K562 (cell line): ENCODE data around the gene NRP1. TPM values are rescaled to one million over a fixed set of nuclear protein-coding genes. Genes with fewer than 3 reads are reported as not detected.

Experiments
- ATAC-seq: fragments of 200-7000 bp; cut with Tn5 transposase; 3 replicates; pipeline ENCODE4 v1.9.1; 2020; ENCODE audit warnings: moderate library complexity
- BruUV-seq: library from RNA; stranded (reverse); fragments of 400-500 nt; replicated peaks from 2 replicates; lab custom pipeline; 2021; lab: Mats Ljungman, UMichigan
- CTCF ChIA-PET: fragments of 300-600 bp; formaldehyde crosslinking; extraction: SDS; loops from one replicate; lab custom pipeline; 2021; ENCODE audit warnings: low intra/inter-chr PET ratio; lab: Yijun Ruan, JAX
- POLR2A ChIA-PET: fragments of 300-600, 350-650 bp; sonication (Branson Sonifier 250); formaldehyde crosslinking; extraction: SDS; loops from one replicate; lab custom pipeline; 2021; ENCODE audit warnings: antibody characterized with exemption, inconsistent platforms; lab: Yijun Ruan, JAX
- DNase-seq, 4 experiments: peaks; one replicate each; pipeline versions ENCODE4 v3.0.0 to v3.0.0-alpha.2; 2011 to 2018; ENCODE audit warnings: low spot score in 3 of 4, mixed read lengths in 3 of 4; ENCODE audit errors: extremely low read depth in 1 of 4
- FAIRE-seq: peaks from 2 replicates; lab custom pipeline; 2011; peaks lifted over from hg19 to GRCh38; lab: Jason Lieb, UNC
- H2AFZ ChIP-seq: 2 replicates; pipeline ENCODE4 v1.6.0; 2011; ENCODE audit warnings: low read depth, low read length, control low read depth, inconsistent platforms
- H3K27ac ChIP-seq: fragments of 200-600 bp; 3 replicates; pipeline ENCODE4 v1.8.0; 2011; ENCODE audit warnings: low read depth, mild to moderate bottlenecking, control low read depth, inconsistent platforms, low read length, moderate library complexity, mixed read lengths; ENCODE audit errors: extremely low read depth
- H3K27me3 ChIP-seq, 2 experiments: fragments of 300-600 bp in 1 of 2; 2 replicates in 1 of 2; 3 replicates in 1 of 2; pipeline versions ENCODE4 v1.6.0 to v1.8.0; 2011; ENCODE audit warnings: inconsistent platforms in 2 of 2, low read length in 2 of 2, mild to moderate bottlenecking in 1 of 2, mixed read lengths in 1 of 2, moderate library complexity in 1 of 2; ENCODE audit not compliant: control insufficient read depth in 2 of 2, insufficient read depth in 2 of 2
- H3K36me3 ChIP-seq: fragments of 300-600 bp; 3 replicates; pipeline ENCODE4 v1.8.0; 2011; ENCODE audit warnings: mild to moderate bottlenecking, low read length, inconsistent platforms; ENCODE audit not compliant: control insufficient read depth, insufficient read depth
- H3K4me1 ChIP-seq, 2 experiments: fragments of 200-600 bp in 1 of 2; replicated peaks in 1 of 2; 2 replicates in 1 of 2; 3 replicates in 1 of 2; pipeline versions ENCODE4 v1.5.1 to v1.8.0; 2011; ENCODE audit warnings: inconsistent platforms in 2 of 2, low read length in 2 of 2, mild to moderate bottlenecking in 1 of 2, mixed read lengths in 1 of 2, moderate library complexity in 1 of 2; ENCODE audit not compliant: control insufficient read depth in 2 of 2, insufficient read depth in 2 of 2
- H3K4me2 ChIP-seq: 2 replicates; pipeline ENCODE4 v1.6.1; 2011; ENCODE audit warnings: low read length, control low read depth, inconsistent platforms, mixed read lengths; ENCODE audit not compliant: insufficient read depth
- H3K4me3 ChIP-seq: fragments of 200-600 bp; sonication (generic), shearing (Covaris generic); 2 replicates; pipeline ENCODE4 v1.5.1; 2016; ENCODE audit warnings: control low read depth, inconsistent platforms
- H3K79me2 ChIP-seq: fragments of 200-600 bp; 3 replicates; pipeline ENCODE4 v1.8.0; 2011; ENCODE audit warnings: low read length, inconsistent platforms; ENCODE audit not compliant: control insufficient read depth, insufficient read depth
- H3K9ac ChIP-seq, 2 experiments: 2 replicates each; pipeline versions ENCODE4 v1.6.0 to v1.6.1; 2011; ENCODE audit warnings: low read depth in 2 of 2, low read length in 2 of 2, control low read depth in 1 of 2, inconsistent platforms in 1 of 2, mild to moderate bottlenecking in 1 of 2, mixed read lengths in 1 of 2; ENCODE audit not compliant: insufficient read depth in 1 of 2
- H3K9me1 ChIP-seq: one replicate; pipeline ENCODE4 v1.6.0; 2011; ENCODE audit warnings: inconsistent platforms, mild to moderate bottlenecking, low read length, moderate library complexity; ENCODE audit not compliant: control insufficient read depth, insufficient read depth
- H3K9me3 ChIP-seq: replicated peaks from 2 replicates; pipeline ENCODE4 v1.5.1; 2011; ENCODE audit warnings: low read depth, low read length, inconsistent platforms; ENCODE audit not compliant: control insufficient read depth, insufficient read depth
- H4K20me1 ChIP-seq: replicated peaks from 2 replicates; pipeline ENCODE4 v1.6.1; 2011; ENCODE audit warnings: low read length, inconsistent platforms, mixed read lengths; ENCODE audit not compliant: control insufficient read depth, insufficient read depth
- COPS2 ChIP-seq: fragments of 450-650 bp; conservative IDR thresholded peaks from 2 replicates; pipeline ENCODE4 v1.6.1; 2016; ENCODE audit warnings: mild to moderate bottlenecking, moderate library complexity
- ELF2 ChIP-seq: fragments of 250-450 bp; sonication (Bioruptor Pico); IDR thresholded peaks from 2 replicates; pipeline ENCODE4 v1.5.0; 2021; ENCODE audit warnings: mild to moderate bottlenecking
- HMG20B ChIP-seq: fragments of 250-450 bp; sonication (Bioruptor Pico); IDR thresholded peaks from 2 replicates; pipeline ENCODE4 v1.5.0; 2021; ENCODE audit warnings: mild to moderate bottlenecking
- MCM3 ChIP-seq: fragments of 450-650 bp; IDR thresholded peaks from 2 replicates; pipeline ENCODE4 v1.6.1; 2016
- MYC ChIP-seq, 2 experiments: fragments of 250-450 bp in 1 of 2; sonication (Bioruptor Pico) in 1 of 2; IDR thresholded peaks; 2 replicates each; pipeline versions ENCODE4 v1.5.1 to v1.6.1; 2012 to 2021; ENCODE audit warnings: low read depth in 2 of 2, borderline replicate concordance in 1 of 2, improper control_type of control experiment in 1 of 2, low read length in 1 of 2, mild to moderate bottlenecking in 1 of 2, moderate library complexity in 1 of 2
- NEUROD1 ChIP-seq: fragments of 150-350 bp; IDR thresholded peaks from 2 replicates; pipeline ENCODE4 v1.6.1; 2014; ENCODE audit warnings: borderline replicate concordance, low read length, low read depth; ENCODE audit not compliant: partially characterized antibody
- POLR2A ChIP-seq: fragments of 450-650 bp; conservative IDR thresholded peaks from 2 replicates; pipeline ENCODE4 v1.6.1; 2016
- SMARCA4 ChIP-seq: fragments of 450-650 bp; IDR thresholded peaks from 2 replicates; pipeline ENCODE4 v1.6.1; 2016
- SREBF1 ChIP-seq: fragments of 150-350 bp; IDR thresholded peaks from 2 replicates; pipeline ENCODE4 v1.6.1; 2014; ENCODE audit warnings: antibody characterized with exemption, low read depth, low read length, borderline replicate concordance
- TAF1 ChIP-seq: IDR thresholded peaks from 2 replicates; pipeline ENCODE4 v1.6.1; 2011; ENCODE audit warnings: mild to moderate bottlenecking, low read length, moderate library complexity; ENCODE audit not compliant: insufficient read depth, control insufficient read depth, severe bottlenecking; ENCODE audit errors: extremely low read depth
- TFAM ChIP-seq: fragments of 250-450 bp; sonication (Bioruptor Pico); conservative IDR thresholded peaks from 2 replicates; pipeline ENCODE4 v1.5.0; 2021; ENCODE audit warnings: mild to moderate bottlenecking, moderate library complexity
- ZBTB7A ChIP-seq: IDR thresholded peaks from 2 replicates; pipeline ENCODE4 v1.6.1; 2011; ENCODE audit warnings: low read depth, mild to moderate bottlenecking, low read length, moderate library complexity, borderline replicate concordance; ENCODE audit not compliant: control insufficient read depth
- ZNF79 ChIP-seq: fragments of 250-450 bp; sonication (Bioruptor Pico); IDR thresholded peaks from 2 replicates; pipeline ENCODE4 v1.4.0; 2020; ENCODE audit warnings: low read depth, mild to moderate bottlenecking, moderate library complexity
- ZSCAN32 ChIP-seq: fragments of 450-650 bp; formaldehyde crosslinking; IDR thresholded peaks from 2 replicates; pipeline ENCODE4 v1.4.0; 2020; ENCODE audit warnings: mild to moderate bottlenecking, moderate library complexity
- WGBS: fragments of 100-300 bp; shearing (Covaris generic); methylation state at CpG from one replicate; pipeline ENCODE4 v1.1.6; 2016; ENCODE audit warnings: low coverage, mixed read lengths; ENCODE audit not compliant: insufficient coverage; ENCODE audit errors: missing lambda C conversion rate; 5-methylcytosine and 5-hydroxymethylcytosine counted together
- in situ Hi-C: fragments of 300-500 bp; cut with MboI; formaldehyde crosslinking; loops from 4 replicates; pipeline ENCODE4 v1.15.0; 2018; ENCODE audit warnings: inconsistent platforms, mixed read lengths
- intact Hi-C: fragments of 100-400 bp; cut with micrococcal nuclease; formaldehyde crosslinking; loops from 2 replicates; pipeline ENCODE4 v1.14.2; 2022
- polyA plus RNA-seq, 8 experiments: library from polyadenylated mRNA; depleted of rRNA in 4 of 8; stranded (reverse) in 5 of 8; unstranded in 3 of 8; fragments of >200 nt; fragmentation: Nextera tagmentation in 2 of 8; fragmentation: Illumina TruSeq in 1 of 8; extraction: Ambion mirVana in 2 of 8; extraction: Trizol in 1 of 8; gene quantifications; 2 replicates each; pipeline versions ENCODE4 v1.2.1 to v1.2.3, GENCODE V29; 2011 to 2014; ENCODE audit warnings: inconsistent platforms in 1 of 8, missing spikeins in 1 of 8
- total RNA-seq, 7 experiments: library from RNA; depleted of rRNA in 6 of 7; stranded (reverse); fragments of >200 nt in 6 of 7; fragmentation: Illumina TruSeq in 2 of 7; extraction: Trizol in 2 of 7; gene quantifications; 2 replicates each; pipeline versions ENCODE4 v1.2.1 to v1.2.3, GENCODE V29; 2011 to 2021; ENCODE audit warnings: low replicate concordance in 1 of 7
- TF ChIP-seq, protein P1 (sequence below): fragments of 250-450 bp; sonication (Bioruptor Pico); IDR thresholded peaks from 2 replicates; pipeline ENCODE4 v1.8.0; 2021; ENCODE audit warnings: moderate library complexity, mild to moderate bottlenecking, inconsistent platforms

Gene NRP1
- total and polyA plus RNA-seq, 9 of the 15 experiments (the other 6 are each of a cell fraction or from before 2014, with no cell fraction given), result 0.01 to 0.38 (median 0.04) TPM; not detected in 5

DNA sequence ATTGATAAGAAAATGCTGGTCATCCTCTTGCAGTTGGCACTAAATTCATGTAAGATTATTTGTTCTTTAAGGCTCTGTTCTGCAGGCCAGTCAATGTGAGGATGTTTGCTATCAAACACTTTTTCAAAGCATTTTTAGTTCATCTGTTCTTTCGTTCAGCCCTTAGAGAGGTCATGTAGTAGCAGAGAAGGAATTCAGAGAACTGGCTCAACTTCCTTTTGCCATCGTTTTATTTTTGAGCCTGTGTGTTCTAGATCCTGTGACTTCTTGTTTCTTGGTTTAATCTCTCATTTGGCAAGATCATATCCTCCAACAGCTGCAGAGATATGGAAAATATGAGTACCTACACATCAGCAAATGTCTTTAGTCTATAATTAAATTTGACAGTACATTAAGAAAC is 184.3 kb downstream of the NRP1 start:
- no TSS peak for BruUV-seq
- no peak for FAIRE-seq
- no peaks in the 10 kb centered on the region for H3K9me3 ChIP-seq

More for the DNA sequence above, 184.3 kb downstream of the NRP1 start:
- Histone ChIP-seq H3K36me3 (no peaks in the 10 kb centered on the region), H3K27me3 (peaks cover 0 to 6% of the 10 kb centered on the region in 2 experiments; a peak in 2 of 5 replicates), H3K4me1 (no peaks in the 10 kb centered on the region), H3K27ac (no peak overlapping the region), H3K79me2 (no peaks in the 10 kb centered on the region), H3K4me2 (no peak overlapping the region), H3K9ac (no peak overlapping the region), H4K20me1 (peaks cover 3% of the 10 kb centered on the region; the same call in 1 of the 2 replicates), H3K9me1 (no peaks in the 10 kb centered on the region), H2AFZ (no peak overlapping the region), H3K4me3 (no peak overlapping the region)
- ChIA-PET POLR2A (interaction anchor here (0.6 kb wide), 1 partner anchor 854 kb away, joined by 3 read pairs; no protein-coding TSS in a partner anchor), CTCF (no interaction called here)
- ATAC-seq (no peak), DNase-seq (no peak)
- TF ChIP-seq ZSCAN32 (no peak), ELF2 (CRISPR knock-in tag) (no peak), SMARCA4 (no peak), MCM3 (no peak), TFAM (CRISPR knock-in tag) (no peak), POLR2A (no peak), ZNF79 (CRISPR knock-in tag) (no peak), ZBTB7A (no peak), COPS2 (no peak), SREBF1 (no peak), HMG20B (CRISPR knock-in tag) (no peak), MYC (IDR thresholded peaks at IDR 0.05; ENCODE audit: low read depth, low read length) (no peak), MYC (CRISPR knock-in tag; IDR thresholded peaks at IDR 0.05; ENCODE audit: borderline replicate concordance, low read depth) (no peak), NEUROD1 (no peak), TAF1 (no peak)
- TF ChIP-seq, protein P1, sequence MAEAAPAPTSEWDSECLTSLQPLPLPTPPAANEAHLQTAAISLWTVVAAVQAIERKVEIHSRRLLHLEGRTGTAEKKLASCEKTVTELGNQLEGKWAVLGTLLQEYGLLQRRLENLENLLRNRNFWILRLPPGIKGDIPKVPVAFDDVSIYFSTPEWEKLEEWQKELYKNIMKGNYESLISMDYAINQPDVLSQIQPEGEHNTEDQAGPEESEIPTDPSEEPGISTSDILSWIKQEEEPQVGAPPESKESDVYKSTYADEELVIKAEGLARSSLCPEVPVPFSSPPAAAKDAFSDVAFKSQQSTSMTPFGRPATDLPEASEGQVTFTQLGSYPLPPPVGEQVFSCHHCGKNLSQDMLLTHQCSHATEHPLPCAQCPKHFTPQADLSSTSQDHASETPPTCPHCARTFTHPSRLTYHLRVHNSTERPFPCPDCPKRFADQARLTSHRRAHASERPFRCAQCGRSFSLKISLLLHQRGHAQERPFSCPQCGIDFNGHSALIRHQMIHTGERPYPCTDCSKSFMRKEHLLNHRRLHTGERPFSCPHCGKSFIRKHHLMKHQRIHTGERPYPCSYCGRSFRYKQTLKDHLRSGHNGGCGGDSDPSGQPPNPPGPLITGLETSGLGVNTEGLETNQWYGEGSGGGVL (CRISPR knock-in tag), result no peak
- intact Hi-C loops (no loop called here), in situ Hi-C loops (no loop called here)
- 4% methylated on average over 2 of the region's 2 CpGs for WGBS
